ENCODE data around the gene SPX.

The SPX gene

DNA sequence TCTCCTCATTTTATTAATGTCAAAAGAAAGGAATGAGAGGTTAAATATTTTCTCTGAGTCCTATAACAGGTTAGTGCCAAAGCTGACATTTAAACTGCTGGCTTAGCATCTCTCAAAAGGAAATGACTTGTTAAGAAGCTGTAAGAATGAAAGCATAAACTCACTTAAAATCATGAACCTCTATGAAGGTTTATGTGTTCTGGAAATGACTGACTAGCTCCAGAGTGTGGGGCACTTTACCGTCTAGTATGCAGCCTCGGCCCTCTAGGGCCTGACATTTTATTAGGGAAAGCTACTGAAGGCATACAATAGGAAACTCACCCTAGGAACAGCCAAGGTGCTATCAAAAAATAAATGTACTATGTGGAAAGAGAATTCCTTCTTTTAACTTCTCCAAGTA is 35.1 kb downstream of the SPX start:
- no peak overlapping the region for H3K4me3 ChIP-seq (ENCODE audit: low read length)
- TF ChIP-seq, protein P1, sequence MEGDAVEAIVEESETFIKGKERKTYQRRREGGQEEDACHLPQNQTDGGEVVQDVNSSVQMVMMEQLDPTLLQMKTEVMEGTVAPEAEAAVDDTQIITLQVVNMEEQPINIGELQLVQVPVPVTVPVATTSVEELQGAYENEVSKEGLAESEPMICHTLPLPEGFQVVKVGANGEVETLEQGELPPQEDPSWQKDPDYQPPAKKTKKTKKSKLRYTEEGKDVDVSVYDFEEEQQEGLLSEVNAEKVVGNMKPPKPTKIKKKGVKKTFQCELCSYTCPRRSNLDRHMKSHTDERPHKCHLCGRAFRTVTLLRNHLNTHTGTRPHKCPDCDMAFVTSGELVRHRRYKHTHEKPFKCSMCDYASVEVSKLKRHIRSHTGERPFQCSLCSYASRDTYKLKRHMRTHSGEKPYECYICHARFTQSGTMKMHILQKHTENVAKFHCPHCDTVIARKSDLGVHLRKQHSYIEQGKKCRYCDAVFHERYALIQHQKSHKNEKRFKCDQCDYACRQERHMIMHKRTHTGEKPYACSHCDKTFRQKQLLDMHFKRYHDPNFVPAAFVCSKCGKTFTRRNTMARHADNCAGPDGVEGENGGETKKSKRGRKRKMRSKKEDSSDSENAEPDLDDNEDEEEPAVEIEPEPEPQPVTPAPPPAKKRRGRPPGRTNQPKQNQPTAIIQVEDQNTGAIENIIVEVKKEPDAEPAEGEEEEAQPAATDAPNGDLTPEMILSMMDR (conservative IDR thresholded peaks at IDR 0.05; ENCODE audit: low read length) = no peak
- DNase-seq (ENCODE audit: low read depth) = no peak

DNA sequence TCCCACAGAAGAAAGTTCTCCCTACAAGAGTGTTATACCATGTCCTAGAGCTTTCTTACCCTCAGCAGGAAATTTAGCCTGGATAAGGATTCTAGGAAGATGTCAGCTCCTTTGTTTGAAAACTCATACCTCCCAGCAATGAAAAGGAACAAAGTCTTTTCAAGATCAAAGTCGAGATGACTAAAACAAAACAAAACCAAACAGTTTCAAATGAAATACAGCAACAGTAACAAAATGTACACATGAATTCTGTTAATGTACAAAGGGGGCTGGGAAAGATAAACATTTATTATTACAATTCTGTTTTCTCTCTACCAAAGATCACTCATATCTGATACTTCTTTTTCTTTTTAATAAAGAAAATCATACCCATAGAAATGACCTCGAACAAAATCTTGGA is 36.8 kb downstream of the SPX start:
- TF ChIP-seq, protein P1 (conservative IDR thresholded peaks at IDR 0.05; ENCODE audit: low read length) = no peak
- no peak overlapping the region for H3K4me3 ChIP-seq (ENCODE audit: low read length)
- no peak for DNase-seq (ENCODE audit: low read depth)

DNA sequence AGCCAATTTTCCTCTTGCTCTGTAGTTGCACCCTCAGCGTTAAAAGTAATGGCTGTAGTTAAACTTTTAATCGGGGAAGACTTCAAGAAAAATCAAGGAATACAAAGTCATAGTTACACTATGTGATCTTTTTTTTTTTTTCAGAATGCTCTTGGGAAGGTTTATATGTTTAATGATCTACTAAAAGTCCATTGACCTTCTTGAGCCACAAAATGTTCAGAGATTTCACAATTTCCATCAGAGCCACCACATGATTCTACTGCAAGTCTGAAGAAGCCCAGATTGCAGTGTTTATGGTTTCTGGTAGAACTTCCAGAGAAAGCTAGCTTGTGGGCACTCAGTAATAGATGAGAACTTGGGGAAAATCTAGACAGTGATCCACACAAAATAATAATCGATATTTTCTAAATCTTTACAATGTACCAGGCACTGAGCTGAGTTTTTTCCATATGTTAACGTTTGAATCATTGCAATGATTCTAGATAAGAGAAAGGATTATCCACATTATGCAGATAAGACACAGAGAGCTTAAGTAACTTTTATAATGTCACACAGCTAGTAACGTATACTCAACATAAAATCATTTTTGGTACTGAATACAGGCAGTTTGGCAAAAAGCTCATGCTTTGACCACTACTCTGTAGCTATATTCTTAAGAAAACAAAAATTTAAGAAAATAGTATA is 40.3 kb downstream of the SPX start:
- TF ChIP-seq, protein P1 (conservative IDR thresholded peaks at IDR 0.05; ENCODE audit: low read length) = no peak
- H3K4me3 ChIP-seq (ENCODE audit: low read length) = no peak overlapping the region
- no peak for DNase-seq (ENCODE audit: low read depth)

DNA sequence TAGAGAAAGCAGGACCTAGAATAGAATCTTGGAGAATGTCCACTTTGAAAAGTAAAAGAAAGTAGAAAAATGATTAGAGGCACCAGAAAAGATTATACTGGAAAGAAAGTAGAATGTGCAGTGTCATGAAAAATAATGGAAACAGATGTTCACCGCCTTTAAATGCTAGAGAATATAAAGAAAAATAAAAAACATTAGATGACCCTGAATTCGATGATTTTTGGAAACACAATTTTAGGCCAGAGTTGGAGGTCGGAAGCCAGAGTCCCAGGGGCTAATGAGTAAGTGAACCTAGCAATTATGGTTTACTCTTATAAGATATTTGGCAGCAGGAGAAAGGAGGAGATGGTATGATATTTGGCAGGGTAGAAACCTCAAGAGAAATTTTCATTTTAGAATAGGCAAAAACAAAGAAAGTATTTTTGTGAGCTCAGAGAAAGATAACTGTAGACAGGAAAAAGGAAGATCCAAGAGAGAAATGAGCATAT is 40.9 kb downstream of the SPX start:
- H3K4me3 ChIP-seq (ENCODE audit: low read length) = no peak overlapping the region
- TF ChIP-seq, protein P1 (conservative IDR thresholded peaks at IDR 0.05; ENCODE audit: low read length) = no peak
- no peak for DNase-seq (ENCODE audit: low read depth)

DNA sequence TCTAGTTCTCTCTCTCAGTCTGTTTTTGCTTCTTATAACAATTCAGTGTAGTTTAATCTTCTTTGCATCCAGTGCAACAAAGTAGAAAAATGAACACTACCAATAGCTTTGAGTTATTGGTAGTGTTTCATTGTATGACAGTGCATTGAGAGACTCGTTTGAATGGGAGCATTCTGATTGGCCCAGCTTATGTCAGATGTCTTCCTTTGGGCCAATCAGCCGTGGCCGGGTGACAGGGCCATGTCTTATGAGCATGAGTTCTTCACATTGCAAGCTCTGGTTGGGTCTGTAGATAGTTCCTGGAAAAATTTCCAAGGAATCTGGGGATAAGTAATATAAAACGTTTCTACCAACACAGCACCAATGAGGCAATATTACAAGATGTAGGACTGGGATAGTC is 42.0 kb downstream of the SPX start:
- no peak overlapping the region for H3K4me3 ChIP-seq (ENCODE audit: low read length)
- TF ChIP-seq, protein P1 (conservative IDR thresholded peaks at IDR 0.05; ENCODE audit: low read length) = no peak
- DNase-seq (ENCODE audit: low read depth) = no peak

DNA sequence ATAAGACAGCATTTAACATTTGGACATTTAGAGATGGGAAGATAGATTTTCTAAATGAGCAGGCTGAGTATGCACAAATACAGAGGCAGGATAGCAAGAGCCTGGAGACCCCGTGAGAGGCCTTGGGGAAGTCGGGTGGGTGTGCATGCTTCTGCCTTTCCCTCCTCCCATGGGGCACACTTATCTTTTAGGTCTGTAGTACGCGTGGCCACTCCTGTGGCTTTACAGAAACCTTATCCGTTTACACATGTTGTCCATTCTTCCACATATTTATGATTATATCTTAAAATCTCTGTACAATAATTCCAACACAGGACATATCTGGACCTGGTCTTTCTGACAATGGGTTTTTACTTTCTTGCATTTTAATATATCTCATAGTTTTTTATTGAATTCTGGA is 45.0 kb downstream of the SPX start:
- no peak for DNase-seq (ENCODE audit: low read depth)
- TF ChIP-seq, protein P1 (conservative IDR thresholded peaks at IDR 0.05; ENCODE audit: low read length) = no peak
- H3K4me3 ChIP-seq (ENCODE audit: low read length) = no peak overlapping the region

DNA sequence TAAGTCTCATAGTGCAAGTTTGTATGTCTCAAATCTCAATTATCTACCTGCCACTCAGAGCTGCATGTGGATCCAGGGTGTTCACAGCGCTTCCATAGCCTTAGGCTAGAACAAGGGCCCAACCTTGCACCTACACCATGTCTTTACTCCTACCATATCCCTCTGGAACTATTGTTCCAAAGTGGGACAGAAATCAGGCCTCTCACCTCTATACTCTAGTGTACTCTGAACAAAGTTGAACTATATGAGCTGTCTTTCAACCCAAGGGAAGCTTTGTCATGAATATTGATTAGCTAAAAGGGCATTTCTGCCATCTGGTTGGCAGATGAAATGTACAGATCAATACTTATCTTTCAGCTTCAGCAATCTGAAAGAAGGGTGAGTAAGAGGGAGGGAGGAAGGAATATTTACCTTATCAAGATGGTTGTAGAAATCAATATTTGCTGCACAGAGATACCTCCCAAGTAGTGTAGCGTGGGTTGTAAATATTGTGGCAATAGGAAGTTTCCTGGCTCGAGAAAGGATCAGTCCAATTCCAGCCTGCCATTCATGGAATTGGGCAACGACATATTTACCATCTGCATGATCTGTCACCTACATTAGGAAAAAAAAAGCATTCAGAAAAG is 47.8 kb downstream of the SPX start:
- TF ChIP-seq, protein P1 (conservative IDR thresholded peaks at IDR 0.05; ENCODE audit: low read length) = no peak
- no peak for DNase-seq (ENCODE audit: low read depth)

More for the DNA sequence above, 47.8 kb downstream of the SPX start:
- H3K4me3 ChIP-seq (ENCODE audit: low read length) = no peak overlapping the region
